BJ (cell line): ENCODE results near the gene MAPK9. TPM values are rescaled to one million over a fixed set of nuclear protein-coding genes. Genes with fewer than 3 reads are reported as not detected.
"Not testable (repeated sequence)": the region's sequence is repeated elsewhere in the genome, so short reads cannot be mapped to it uniquely, and the experiment has no call there.

Experiments used
- CTCF ChIA-PET: fragments of 350-600 bp; formaldehyde crosslinking; extraction: SDS; loops from one replicate; lab custom pipeline; 2021; ENCODE audit warnings: antibody characterized with exemption, inconsistent platforms; lab: Yijun Ruan, JAX
- POLR2A ChIA-PET: fragments of 300-600 bp; sonication (Branson Sonifier 250); formaldehyde crosslinking; extraction: SDS; loops from one replicate; lab custom pipeline; 2021; ENCODE audit warnings: antibody characterized with exemption; lab: Charles Lee
- DNase-seq: peaks from one replicate; pipeline ENCODE4 v3.0.0-alpha.2; 2011; ENCODE audit warnings: low read depth
- H3K27me3 ChIP-seq: 2 replicates; pipeline ENCODE4 v1.6.0; 2011; ENCODE audit warnings: low read length; ENCODE audit not compliant: control insufficient read depth, insufficient read depth
- H3K36me3 ChIP-seq: 2 replicates; pipeline ENCODE4 v1.5.1; 2011; ENCODE audit warnings: low read length; ENCODE audit not compliant: control insufficient read depth, insufficient read depth
- H3K4me3 ChIP-seq: 2 replicates; pipeline ENCODE4 v1.5.1; 2011; ENCODE audit warnings: low read depth, mild to moderate bottlenecking, control low read depth, low read length
- polyA plus RNA-seq: library from polyadenylated mRNA; depleted of rRNA; stranded (reverse); fragments of >200 nt; gene quantifications from 2 replicates; pipeline ENCODE4 v1.2.3, GENCODE V29; 2011
- TF ChIP-seq, protein P1 (sequence below): IDR thresholded peaks from 2 replicates; pipeline ENCODE4 v1.5.1; 2011; ENCODE audit warnings: low read depth, mild to moderate bottlenecking, control low read depth, inconsistent platforms, low read length, moderate library complexity; ENCODE audit not compliant: insufficient read depth

MAPK9 gene
- polyA plus RNA-seq, 1 experiment, result 35.0 TPM

DNA sequence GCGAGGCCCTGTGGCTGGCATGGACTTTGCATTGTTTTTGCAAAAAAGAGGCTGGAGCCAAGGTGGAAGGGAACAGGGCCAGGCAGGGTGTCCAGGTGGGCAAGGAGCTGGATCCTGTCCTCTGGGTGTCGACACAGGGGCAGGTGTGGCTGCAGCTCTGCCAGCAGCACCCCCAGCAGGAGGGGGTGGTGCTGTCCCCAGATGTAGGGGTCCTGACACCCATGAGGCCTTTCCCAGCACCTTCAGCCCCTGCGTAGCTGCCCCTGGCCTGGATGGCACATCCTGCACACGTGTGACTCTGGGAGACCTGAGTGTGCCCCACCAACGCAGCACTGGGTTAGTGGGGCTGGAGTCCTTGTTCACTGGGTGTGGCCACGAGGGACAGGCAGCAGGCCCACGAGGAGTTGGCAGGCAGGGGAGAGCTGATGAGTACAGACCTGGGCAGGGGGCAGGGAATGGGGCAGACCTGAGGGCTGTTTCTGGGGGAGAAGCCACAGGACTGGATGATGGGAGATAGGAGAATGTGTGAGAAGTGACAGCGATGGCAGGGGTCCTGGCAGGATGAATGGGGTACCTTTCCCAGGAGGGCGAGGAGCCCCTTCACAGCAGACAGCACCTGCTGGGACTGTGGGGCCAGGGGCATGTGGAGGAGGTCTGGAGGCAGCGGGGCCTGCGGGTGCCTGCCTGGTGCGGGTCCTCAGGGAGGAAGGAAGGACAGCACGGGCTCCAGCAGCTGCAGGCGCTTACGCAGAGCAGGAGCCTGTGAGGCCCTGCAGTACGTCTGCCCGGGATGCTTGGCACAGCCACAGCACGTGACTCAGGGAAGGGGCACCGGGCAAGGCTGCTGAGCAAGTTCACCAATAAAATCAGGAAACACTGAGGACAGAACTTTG, 79.3 kb downstream of the MAPK9 start:
- no peak overlapping the region for H3K4me3 ChIP-seq
- H3K36me3 ChIP-seq, result no peaks in the 10 kb centered on the region
- no peak for DNase-seq
- ChIA-PET POLR2A (no interaction called here), CTCF (no interaction called here)
- TF ChIP-seq, protein P1, sequence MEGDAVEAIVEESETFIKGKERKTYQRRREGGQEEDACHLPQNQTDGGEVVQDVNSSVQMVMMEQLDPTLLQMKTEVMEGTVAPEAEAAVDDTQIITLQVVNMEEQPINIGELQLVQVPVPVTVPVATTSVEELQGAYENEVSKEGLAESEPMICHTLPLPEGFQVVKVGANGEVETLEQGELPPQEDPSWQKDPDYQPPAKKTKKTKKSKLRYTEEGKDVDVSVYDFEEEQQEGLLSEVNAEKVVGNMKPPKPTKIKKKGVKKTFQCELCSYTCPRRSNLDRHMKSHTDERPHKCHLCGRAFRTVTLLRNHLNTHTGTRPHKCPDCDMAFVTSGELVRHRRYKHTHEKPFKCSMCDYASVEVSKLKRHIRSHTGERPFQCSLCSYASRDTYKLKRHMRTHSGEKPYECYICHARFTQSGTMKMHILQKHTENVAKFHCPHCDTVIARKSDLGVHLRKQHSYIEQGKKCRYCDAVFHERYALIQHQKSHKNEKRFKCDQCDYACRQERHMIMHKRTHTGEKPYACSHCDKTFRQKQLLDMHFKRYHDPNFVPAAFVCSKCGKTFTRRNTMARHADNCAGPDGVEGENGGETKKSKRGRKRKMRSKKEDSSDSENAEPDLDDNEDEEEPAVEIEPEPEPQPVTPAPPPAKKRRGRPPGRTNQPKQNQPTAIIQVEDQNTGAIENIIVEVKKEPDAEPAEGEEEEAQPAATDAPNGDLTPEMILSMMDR, result no peak
- peaks cover 4% of the 10 kb centered on the region; the same call in 1 of the 2 replicates for H3K27me3 ChIP-seq

- TF ChIP-seq, protein P1, result no peak
- POLR2A ChIA-PET, result no interaction called here
- no peaks in the 10 kb centered on the region for H3K36me3 ChIP-seq
- CTCF ChIA-PET, result no interaction called here
- no peak for DNase-seq
- peaks cover 4% of the 10 kb centered on the region; the same call in 1 of the 2 replicates for H3K27me3 ChIP-seq
- no peak overlapping the region for H3K4me3 ChIP-seq
Measured at GRCh38 chr5:180211761-180212035, 80.2 kb downstream of the MAPK9 start.

DNA sequence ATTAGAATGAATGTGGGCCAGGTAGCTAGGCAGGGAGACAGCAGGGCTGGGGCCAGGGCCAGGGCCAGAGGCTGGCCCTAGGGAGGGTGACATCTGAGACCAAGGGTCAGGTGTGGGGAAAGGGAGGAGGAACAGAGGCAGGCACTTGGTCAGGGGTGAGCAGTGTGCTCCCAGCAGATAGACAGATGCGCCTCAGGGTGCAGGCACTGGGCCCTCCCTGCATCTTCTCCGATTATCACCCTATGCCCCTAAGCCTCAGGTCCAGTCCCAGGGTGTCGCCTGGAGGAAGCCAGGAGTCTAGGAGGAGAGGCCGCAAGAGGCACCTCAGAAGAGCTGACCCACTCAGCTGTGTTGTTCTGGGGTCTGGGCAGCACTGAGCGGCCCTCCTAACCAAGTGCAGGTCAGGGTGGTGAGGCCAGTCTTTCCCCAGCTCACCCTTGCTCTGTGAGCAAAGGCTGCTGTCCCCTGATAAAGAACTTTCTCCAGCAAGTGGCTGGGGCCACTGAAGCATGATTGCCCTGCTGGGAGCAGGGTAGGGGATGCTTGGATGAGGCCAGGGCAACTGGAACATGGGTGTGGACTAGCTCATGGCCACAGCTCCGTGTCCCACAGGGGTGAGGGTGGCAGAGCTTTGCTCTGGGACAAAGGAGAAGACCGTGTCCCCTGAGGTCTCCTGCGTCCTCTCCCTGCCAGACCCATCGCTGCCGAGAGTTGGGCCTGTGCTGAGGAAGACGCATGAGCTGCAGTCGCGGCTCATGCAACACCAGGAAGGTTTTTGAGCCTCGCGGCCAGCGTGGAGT, 80.7 kb downstream of the MAPK9 start:
- TF ChIP-seq, protein P1, result no peak
- POLR2A ChIA-PET, result no interaction called here

GRCh38 chr5:180210077-180210476, 81.8 kb downstream of the MAPK9 start:
- DNase-seq, H3K36me3 ChIP-seq, H3K4me3 ChIP-seq, H3K27me3 ChIP-seq, POLR2A ChIA-PET: not testable (repeated sequence)
- CTCF ChIA-PET, result interaction anchor here (0.7 to 2.4 kb wide), 5 partner anchors 8 to 261 kb away, joined by 3 to 7 read pairs (median 3); no protein-coding TSS in a partner anchor

More for the DNA sequence above, 80.7 kb downstream of the MAPK9 start:
- Histone ChIP-seq H3K4me3 (no peak overlapping the region), H3K27me3 (peaks cover 4% of the 10 kb centered on the region; the same call in 1 of the 2 replicates), H3K36me3 (no peaks in the 10 kb centered on the region)
- CTCF ChIA-PET, result no interaction called here
- no peak for DNase-seq

DNA sequence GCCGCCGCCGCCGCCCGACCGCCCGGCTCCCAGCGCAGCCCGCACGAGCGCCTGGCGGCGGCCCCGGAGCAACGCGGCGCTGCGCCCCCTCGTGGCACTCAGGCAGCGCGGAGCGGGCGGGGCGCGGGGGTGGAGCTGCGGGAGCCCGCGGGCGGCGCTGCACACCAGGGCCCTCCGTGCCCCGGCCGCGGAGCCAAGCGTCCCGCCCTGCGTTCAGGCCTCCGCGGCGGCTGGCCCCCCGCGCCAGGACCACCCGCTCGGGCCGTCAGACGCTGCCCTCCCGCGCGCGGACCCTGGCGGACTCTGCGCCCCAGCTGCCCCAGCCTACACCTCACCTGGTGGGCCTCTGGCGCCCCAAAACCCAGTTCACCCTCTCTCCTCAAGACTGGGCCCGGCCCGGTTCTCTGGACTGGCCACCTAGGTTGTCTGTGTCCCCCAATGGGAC, 82.7 kb downstream of the MAPK9 start, which contains the start of gene RASGEF1C:
TSS of gene RASGEF1C (minus strand) at position 75 of the 445 bp plus-strand sequence. CDS start 71,159 bp downstream, outside the sequence.
- H3K36me3 ChIP-seq, result no peaks in the 10 kb centered on the region
- H3K27me3 ChIP-seq, result peaks cover 4% of the 10 kb centered on the region; the same call in 1 of the 2 replicates
- DNase-seq, result no peak
- POLR2A ChIA-PET, result no interaction called here
- TF ChIP-seq, protein P1, result no peak
- peak within 1 kb of the TSS; percentile 25 for H3K4me3 ChIP-seq
- CTCF ChIA-PET, result interaction anchor here (0.6 to 2.4 kb wide), 7 partner anchors 10 to 263 kb away, joined by 3 to 8 read pairs (median 3); no protein-coding TSS in a partner anchor
